K562 (cell line): Measurements from ENCODE around the gene DISC1. TPM values are rescaled to one million over a fixed set of nuclear protein-coding genes. Genes with fewer than 3 reads are reported as not detected.

Experiments used
- ATAC-seq: fragments of 200-7000 bp; cut with Tn5 transposase; 3 replicates; pipeline ENCODE4 v1.9.1; 2020; ENCODE audit warnings: moderate library complexity
- BruUV-seq: library from RNA; stranded (reverse); fragments of 400-500 nt; replicated peaks from 2 replicates; lab custom pipeline; 2021; lab: Mats Ljungman, UMichigan
- CTCF ChIA-PET: fragments of 300-600 bp; formaldehyde crosslinking; extraction: SDS; loops from one replicate; lab custom pipeline; 2021; ENCODE audit warnings: low intra/inter-chr PET ratio; lab: Yijun Ruan, JAX
- POLR2A ChIA-PET: fragments of 300-600, 350-650 bp; sonication (Branson Sonifier 250); formaldehyde crosslinking; extraction: SDS; loops from one replicate; lab custom pipeline; 2021; ENCODE audit warnings: antibody characterized with exemption, inconsistent platforms; lab: Yijun Ruan, JAX
- DNase-seq, 4 experiments: peaks; one replicate each; pipeline versions ENCODE4 v3.0.0 to v3.0.0-alpha.2; 2011 to 2018; ENCODE audit warnings: low spot score in 3 of 4, mixed read lengths in 3 of 4; ENCODE audit errors: extremely low read depth in 1 of 4
- FAIRE-seq: peaks from 2 replicates; lab custom pipeline; 2011; peaks lifted over from hg19 to GRCh38; lab: Jason Lieb, UNC
- H2AFZ ChIP-seq: 2 replicates; pipeline ENCODE4 v1.6.0; 2011; ENCODE audit warnings: low read depth, low read length, control low read depth, inconsistent platforms
- H3K27ac ChIP-seq: fragments of 200-600 bp; 3 replicates; pipeline ENCODE4 v1.8.0; 2011; ENCODE audit warnings: low read depth, mild to moderate bottlenecking, control low read depth, inconsistent platforms, low read length, moderate library complexity, mixed read lengths; ENCODE audit errors: extremely low read depth
- H3K27me3 ChIP-seq, 2 experiments: fragments of 300-600 bp in 1 of 2; 2 replicates in 1 of 2; 3 replicates in 1 of 2; pipeline versions ENCODE4 v1.6.0 to v1.8.0; 2011; ENCODE audit warnings: inconsistent platforms in 2 of 2, low read length in 2 of 2, mild to moderate bottlenecking in 1 of 2, mixed read lengths in 1 of 2, moderate library complexity in 1 of 2; ENCODE audit not compliant: control insufficient read depth in 2 of 2, insufficient read depth in 2 of 2
- H3K36me3 ChIP-seq: fragments of 300-600 bp; 3 replicates; pipeline ENCODE4 v1.8.0; 2011; ENCODE audit warnings: mild to moderate bottlenecking, low read length, inconsistent platforms; ENCODE audit not compliant: control insufficient read depth, insufficient read depth
- H3K4me1 ChIP-seq, 2 experiments: fragments of 200-600 bp in 1 of 2; replicated peaks in 1 of 2; 2 replicates in 1 of 2; 3 replicates in 1 of 2; pipeline versions ENCODE4 v1.5.1 to v1.8.0; 2011; ENCODE audit warnings: inconsistent platforms in 2 of 2, low read length in 2 of 2, mild to moderate bottlenecking in 1 of 2, mixed read lengths in 1 of 2, moderate library complexity in 1 of 2; ENCODE audit not compliant: control insufficient read depth in 2 of 2, insufficient read depth in 2 of 2
- H3K4me2 ChIP-seq: 2 replicates; pipeline ENCODE4 v1.6.1; 2011; ENCODE audit warnings: low read length, control low read depth, inconsistent platforms, mixed read lengths; ENCODE audit not compliant: insufficient read depth
- H3K4me3 ChIP-seq: fragments of 200-600 bp; sonication (generic), shearing (Covaris generic); 2 replicates; pipeline ENCODE4 v1.5.1; 2016; ENCODE audit warnings: control low read depth, inconsistent platforms
- H3K79me2 ChIP-seq: fragments of 200-600 bp; 3 replicates; pipeline ENCODE4 v1.8.0; 2011; ENCODE audit warnings: low read length, inconsistent platforms; ENCODE audit not compliant: control insufficient read depth, insufficient read depth
- H3K9ac ChIP-seq, 2 experiments: 2 replicates each; pipeline versions ENCODE4 v1.6.0 to v1.6.1; 2011; ENCODE audit warnings: low read depth in 2 of 2, low read length in 2 of 2, control low read depth in 1 of 2, inconsistent platforms in 1 of 2, mild to moderate bottlenecking in 1 of 2, mixed read lengths in 1 of 2; ENCODE audit not compliant: insufficient read depth in 1 of 2
- H3K9me1 ChIP-seq: one replicate; pipeline ENCODE4 v1.6.0; 2011; ENCODE audit warnings: inconsistent platforms, mild to moderate bottlenecking, low read length, moderate library complexity; ENCODE audit not compliant: control insufficient read depth, insufficient read depth
- H3K9me3 ChIP-seq: replicated peaks from 2 replicates; pipeline ENCODE4 v1.5.1; 2011; ENCODE audit warnings: low read depth, low read length, inconsistent platforms; ENCODE audit not compliant: control insufficient read depth, insufficient read depth
- H4K20me1 ChIP-seq: replicated peaks from 2 replicates; pipeline ENCODE4 v1.6.1; 2011; ENCODE audit warnings: low read length, inconsistent platforms, mixed read lengths; ENCODE audit not compliant: control insufficient read depth, insufficient read depth
- HNRNPK ChIP-seq: fragments of 200-400 bp; formaldehyde crosslinking; IDR thresholded peaks from one replicate; pipeline ENCODE4 v1.6.1; 2018; ENCODE audit warnings: mild to moderate bottlenecking, low read depth, low read length; ENCODE audit not compliant: poor library complexity, severe bottlenecking
- LCOR ChIP-seq: sonication (generic); formaldehyde crosslinking; IDR thresholded peaks from 2 replicates; pipeline ENCODE4 v1.8.0; 2022; ENCODE audit warnings: mild to moderate bottlenecking, missing genetic modification reagents
- MIER1 ChIP-seq: fragments of 450-650 bp; IDR thresholded peaks from 2 replicates; pipeline ENCODE4 v1.6.1; 2016; ENCODE audit warnings: antibody characterized with exemption, mild to moderate bottlenecking, low read depth
- PCBP2 ChIP-seq: fragments of 200-400 bp; formaldehyde crosslinking; IDR thresholded peaks from 2 replicates; pipeline ENCODE4 v1.6.1; 2018; ENCODE audit warnings: low read length, low read depth, mild to moderate bottlenecking, moderate library complexity; ENCODE audit not compliant: poor library complexity, severe bottlenecking
- PYGO2 ChIP-seq: fragments of 450-650 bp; IDR thresholded peaks from 2 replicates; pipeline ENCODE4 v1.6.1; 2016; ENCODE audit warnings: mild to moderate bottlenecking, missing genetic modification characterization, moderate library complexity, missing compliant biosample characterization
- RBM39 ChIP-seq: fragments of 200-400 bp; formaldehyde crosslinking; optimal IDR thresholded peaks from 2 replicates; pipeline ENCODE3; 2018; ENCODE audit warnings: low read depth, low read length
- SP1 ChIP-seq: sonication (generic); formaldehyde crosslinking; IDR thresholded peaks from 2 replicates; pipeline ENCODE4 v1.8.1; 2022; ENCODE audit warnings: mild to moderate bottlenecking, missing genetic modification reagents
- YY1 ChIP-seq, 3 experiments: IDR thresholded peaks; 2 replicates each; pipeline ENCODE4 v1.6.1; 2011; ENCODE audit warnings: low read length in 2 of 3, mild to moderate bottlenecking in 2 of 3, moderate library complexity in 2 of 3, borderline replicate concordance in 1 of 3, control low read depth in 1 of 3, low read depth in 1 of 3; ENCODE audit not compliant: insufficient read depth in 3 of 3, insufficient replicate concordance in 2 of 3, control insufficient read depth in 1 of 3, insufficient read length in 1 of 3; ENCODE audit errors: extremely low read depth in 1 of 3
- ZBTB17 ChIP-seq: fragments of 450-650 bp; formaldehyde crosslinking; IDR thresholded peaks from 2 replicates; pipeline ENCODE4 v1.4.0; 2020; ENCODE audit warnings: mild to moderate bottlenecking
- ZNF197 ChIP-seq: fragments of 200-800 bp; sonication (Bioruptor generic); IDR thresholded peaks from 2 replicates; pipeline ENCODE4 v1.6.1; 2016; ENCODE audit warnings: low read depth, missing genetic modification characterization, missing compliant biosample characterization
- ZNF707 ChIP-seq: fragments of 250-450 bp; sonication (Bioruptor Pico); conservative IDR thresholded peaks from 2 replicates; pipeline ENCODE4 v1.8.0; 2022; ENCODE audit warnings: inconsistent platforms, mild to moderate bottlenecking, moderate library complexity
- WGBS: fragments of 100-300 bp; shearing (Covaris generic); methylation state at CpG from one replicate; pipeline ENCODE4 v1.1.6; 2016; ENCODE audit warnings: low coverage, mixed read lengths; ENCODE audit not compliant: insufficient coverage; ENCODE audit errors: missing lambda C conversion rate; 5-methylcytosine and 5-hydroxymethylcytosine counted together
- in situ Hi-C: fragments of 300-500 bp; cut with MboI; formaldehyde crosslinking; loops from 4 replicates; pipeline ENCODE4 v1.15.0; 2018; ENCODE audit warnings: inconsistent platforms, mixed read lengths
- intact Hi-C: fragments of 100-400 bp; cut with micrococcal nuclease; formaldehyde crosslinking; loops from 2 replicates; pipeline ENCODE4 v1.14.2; 2022
- polyA plus RNA-seq, 8 experiments: library from polyadenylated mRNA; depleted of rRNA in 4 of 8; stranded (reverse) in 5 of 8; unstranded in 3 of 8; fragments of >200 nt; fragmentation: Nextera tagmentation in 2 of 8; fragmentation: Illumina TruSeq in 1 of 8; extraction: Ambion mirVana in 2 of 8; extraction: Trizol in 1 of 8; gene quantifications; 2 replicates each; pipeline versions ENCODE4 v1.2.1 to v1.2.3, GENCODE V29; 2011 to 2014; ENCODE audit warnings: inconsistent platforms in 1 of 8, missing spikeins in 1 of 8
- total RNA-seq, 7 experiments: library from RNA; depleted of rRNA in 6 of 7; stranded (reverse); fragments of >200 nt in 6 of 7; fragmentation: Illumina TruSeq in 2 of 7; extraction: Trizol in 2 of 7; gene quantifications; 2 replicates each; pipeline versions ENCODE4 v1.2.1 to v1.2.3, GENCODE V29; 2011 to 2021; ENCODE audit warnings: low replicate concordance in 1 of 7
- TF ChIP-seq, protein P1 (sequence below): fragments of 450-650 bp; formaldehyde crosslinking; IDR thresholded peaks from 2 replicates; pipeline ENCODE4 v1.4.0; 2022; ENCODE audit warnings: missing genetic modification characterization
- TF ChIP-seq, protein P2 (sequence below): fragments of 250-450 bp; sonication (Bioruptor Pico); IDR thresholded peaks from 2 replicates; pipeline ENCODE4 v1.5.0; 2022; ENCODE audit warnings: mild to moderate bottlenecking

The DISC1 gene
- total and polyA plus RNA-seq, 9 of the 15 experiments (the other 6 are each of a cell fraction or from before 2014, with no cell fraction given): 0.01 to 0.11 (median 0.08) TPM; not detected in 1

DNA sequence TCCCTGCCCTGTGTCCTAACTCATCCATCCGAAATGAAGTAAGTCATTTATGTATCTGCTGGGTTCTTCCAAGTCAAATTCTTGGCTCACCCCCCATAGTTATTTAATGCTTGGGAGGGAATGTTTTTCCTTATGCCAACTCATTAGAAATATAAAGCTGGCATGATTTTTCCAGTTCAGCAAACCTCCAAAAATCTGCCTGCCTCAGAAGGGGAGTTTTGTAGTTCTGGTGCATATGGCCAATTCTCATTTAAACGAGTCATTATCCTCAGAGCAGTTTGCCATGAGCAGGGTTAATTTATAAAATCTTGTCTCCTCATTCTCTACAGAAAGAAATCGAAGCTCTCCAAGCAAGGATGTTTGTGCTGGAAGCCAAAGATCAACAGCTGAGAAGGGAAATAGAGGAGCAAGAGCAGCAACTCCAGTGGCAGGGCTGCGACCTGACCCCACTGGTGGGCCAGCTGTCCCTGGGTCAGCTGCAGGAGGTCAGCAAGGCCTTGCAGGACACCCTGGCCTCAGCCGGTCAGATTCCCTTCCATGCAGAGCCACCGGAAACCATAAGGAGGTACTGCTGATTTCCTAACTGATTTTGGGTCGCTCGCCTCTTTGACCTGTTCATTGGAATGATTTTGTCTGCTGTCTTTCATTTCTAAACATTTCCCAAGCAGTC, 144.1 kb downstream of the DISC1 start:
- no peaks in the 10 kb centered on the region for H3K9me3 ChIP-seq
- WGBS: 1% methylated on average over 8 of the region's 8 CpGs
- ChIA-PET CTCF (no interaction called here), POLR2A (no interaction called here)
- no peak overlapping the region for H3K9ac ChIP-seq
- H3K79me2 ChIP-seq: no peaks in the 10 kb centered on the region
- H3K9me1 ChIP-seq: no peaks in the 10 kb centered on the region
- no peak overlapping the region for H3K4me2 ChIP-seq
- no peak overlapping the region for H2AFZ ChIP-seq
- no peaks in the 10 kb centered on the region for H4K20me1 ChIP-seq
- no peak overlapping the region for H3K4me3 ChIP-seq
- intact Hi-C loops (no loop called here), in situ Hi-C loops (no loop called here)
- no peaks in the 10 kb centered on the region for H3K4me1 ChIP-seq
- H3K36me3 ChIP-seq: no peaks in the 10 kb centered on the region
- ATAC-seq: no peak
- no peak overlapping the region for H3K27ac ChIP-seq
- peaks cover 2 to 11% of the 10 kb centered on the region in 2 experiments; a peak in 3 of 5 replicates for H3K27me3 ChIP-seq
- TF ChIP-seq ZBTB17 (CRISPR knock-in tag) (no peak), PYGO2 (tag) (no peak), SP1 (CRISPR knock-in tag) (no peak), ZNF197 (CRISPR knock-in tag) (no peak), LCOR (CRISPR knock-in tag) (no peak), HNRNPK (no peak), RBM39 (no peak), YY1 (IDR thresholded peaks at IDR 0.05; ENCODE audit: borderline replicate concordance in 1 of 3, control insufficient read depth in 1 of 3, extremely low read depth in 1 of 3, insufficient read depth in 3 of 3, insufficient read length in 1 of 3, insufficient replicate concordance in 2 of 3, low read depth in 1 of 3, low read length in 2 of 3) (no peak), MIER1 (no peak), ZNF707 (CRISPR knock-in tag) (no peak), PCBP2 (no peak)
- TF ChIP-seq, protein P1, sequence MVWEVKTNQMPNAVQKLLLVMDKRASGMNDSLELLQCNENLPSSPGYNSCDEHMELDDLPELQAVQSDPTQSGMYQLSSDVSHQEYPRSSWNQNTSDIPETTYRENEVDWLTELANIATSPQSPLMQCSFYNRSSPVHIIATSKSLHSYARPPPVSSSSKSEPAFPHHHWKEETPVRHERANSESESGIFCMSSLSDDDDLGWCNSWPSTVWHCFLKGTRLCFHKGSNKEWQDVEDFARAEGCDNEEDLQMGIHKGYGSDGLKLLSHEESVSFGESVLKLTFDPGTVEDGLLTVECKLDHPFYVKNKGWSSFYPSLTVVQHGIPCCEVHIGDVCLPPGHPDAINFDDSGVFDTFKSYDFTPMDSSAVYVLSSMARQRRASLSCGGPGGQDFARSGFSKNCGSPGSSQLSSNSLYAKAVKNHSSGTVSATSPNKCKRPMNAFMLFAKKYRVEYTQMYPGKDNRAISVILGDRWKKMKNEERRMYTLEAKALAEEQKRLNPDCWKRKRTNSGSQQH (CRISPR knock-in tag): no peak
- TF ChIP-seq, protein P2, sequence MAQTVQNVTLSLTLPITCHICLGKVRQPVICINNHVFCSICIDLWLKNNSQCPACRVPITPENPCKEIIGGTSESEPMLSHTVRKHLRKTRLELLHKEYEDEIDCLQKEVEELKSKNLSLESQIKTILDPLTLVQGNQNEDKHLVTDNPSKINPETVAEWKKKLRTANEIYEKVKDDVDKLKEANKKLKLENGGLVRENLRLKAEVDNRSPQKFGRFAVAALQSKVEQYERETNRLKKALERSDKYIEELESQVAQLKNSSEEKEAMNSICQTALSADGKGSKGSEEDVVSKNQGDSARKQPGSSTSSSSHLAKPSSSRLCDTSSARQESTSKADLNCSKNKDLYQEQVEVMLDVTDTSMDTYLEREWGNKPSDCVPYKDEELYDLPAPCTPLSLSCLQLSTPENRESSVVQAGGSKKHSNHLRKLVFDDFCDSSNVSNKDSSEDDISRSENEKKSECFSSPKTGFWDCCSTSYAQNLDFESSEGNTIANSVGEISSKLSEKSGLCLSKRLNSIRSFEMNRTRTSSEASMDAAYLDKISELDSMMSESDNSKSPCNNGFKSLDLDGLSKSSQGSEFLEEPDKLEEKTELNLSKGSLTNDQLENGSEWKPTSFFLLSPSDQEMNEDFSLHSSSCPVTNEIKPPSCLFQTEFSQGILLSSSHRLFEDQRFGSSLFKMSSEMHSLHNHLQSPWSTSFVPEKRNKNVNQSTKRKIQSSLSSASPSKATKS (CRISPR knock-in tag): no peak
- no peak for DNase-seq
- no peak for FAIRE-seq
- no TSS peak for BruUV-seq
